HG03066 (cell line): ENCODE measurements around the gene ARHGAP15.

Experiments used
- ATAC-seq: cut with Tn5 transposase; IDR thresholded peaks from one replicate; pipeline ENCODE4 v1.9.1; 2021; ENCODE audit warnings: low read depth; ENCODE audit not compliant: unreplicated experiment

ARHGAP15 gene

GRCh38 chr2:143329288-143329687, 200.1 kb downstream of the ARHGAP15 start:
- ATAC-seq = no peak

- no peak for ATAC-seq
Measured at GRCh38 chr2:143333168-143333791, 204.1 kb downstream of the ARHGAP15 start.

GRCh38 chr2:143333847-143334246, 204.6 kb downstream of the ARHGAP15 start:
- ATAC-seq = no peak

GRCh38 chr2:143334837-143335236, 205.6 kb downstream of the ARHGAP15 start:
- no peak for ATAC-seq

- ATAC-seq = no peak
Measured at GRCh38 chr2:143336719-143337210, 207.5 kb downstream of the ARHGAP15 start.

- ATAC-seq = no peak
Measured at GRCh38 chr2:143341478-143341877, 212.3 kb downstream of the ARHGAP15 start.

- ATAC-seq = no peak
Measured at GRCh38 chr2:143344780-143345179, 215.6 kb downstream of the ARHGAP15 start.

GRCh38 chr2:143345887-143346787, 216.9 kb downstream of the ARHGAP15 start:
- no peak for ATAC-seq

GRCh38 chr2:143347271-143347695, 218.1 kb downstream of the ARHGAP15 start:
- ATAC-seq = no peak

GRCh38 chr2:143347901-143348414, 218.7 kb downstream of the ARHGAP15 start:
- ATAC-seq = no peak

- no peak for ATAC-seq
Measured at GRCh38 chr2:143354050-143354750, 225.0 kb downstream of the ARHGAP15 start.

GRCh38 chr2:143355870-143356269, 226.7 kb downstream of the ARHGAP15 start:
- no peak for ATAC-seq

- no peak for ATAC-seq
Measured at GRCh38 chr2:143356336-143356735, 227.1 kb downstream of the ARHGAP15 start.

GRCh38 chr2:143356736-143357446, 227.7 kb downstream of the ARHGAP15 start:
- no peak for ATAC-seq

GRCh38 chr2:143357966-143358365, 228.7 kb downstream of the ARHGAP15 start:
- ATAC-seq = no peak

- ATAC-seq = no peak
Measured at GRCh38 chr2:143361346-143361745, 232.1 kb downstream of the ARHGAP15 start.

- no peak for ATAC-seq
Measured at GRCh38 chr2:143371616-143372015, 242.4 kb downstream of the ARHGAP15 start.

GRCh38 chr2:143375384-143375880, 246.2 kb downstream of the ARHGAP15 start:
- ATAC-seq = no peak

GRCh38 chr2:143378996-143379395, 249.8 kb downstream of the ARHGAP15 start:
- ATAC-seq = no peak

GRCh38 chr2:143379955-143380354, 250.7 kb downstream of the ARHGAP15 start:
- ATAC-seq = no peak
